Neural cell (in vitro differentiated cells): ENCODE measurements around the gene PTPRK. TPM values are rescaled to one million over a fixed set of nuclear protein-coding genes. Genes with fewer than 3 reads are reported as not detected.

Source experiments
- H2AFZ ChIP-seq: fragments of 200-600, 300-800 bp; sonication (generic), shearing (Covaris generic); 2 replicates; pipeline ENCODE4 v1.6.0; 2014; ENCODE audit warnings: low read depth, mild to moderate bottlenecking, antibody characterized with exemption, low read length, moderate library complexity
- H3F3A ChIP-seq: fragments of 200-600 bp; shearing (Covaris generic); 2 replicates; pipeline ENCODE4 v1.6.1; 2016; ENCODE audit warnings: mild to moderate bottlenecking, moderate library complexity, mixed read lengths, antibody characterized with exemption, low read length; ENCODE audit not compliant: insufficient read depth, poor library complexity, severe bottlenecking
- H3K27ac ChIP-seq: fragments of 200-600, 300-800 bp; sonication (generic), shearing (Covaris generic); 2 replicates; pipeline ENCODE4 v1.5.1; 2014; ENCODE audit warnings: mild to moderate bottlenecking, low read length, moderate library complexity
- H3K27me3 ChIP-seq: fragments of 300-800, 200-600 bp; sonication (generic), shearing (Covaris generic); 2 replicates; pipeline ENCODE4 v1.6.0; 2014; ENCODE audit warnings: mild to moderate bottlenecking, low read depth, low read length, moderate library complexity; ENCODE audit not compliant: insufficient read depth
- H3K36me3 ChIP-seq: fragments of 300-800, 200-600 bp; sonication (generic), shearing (Covaris generic); 2 replicates; pipeline ENCODE4 v1.5.1; 2014; ENCODE audit warnings: mild to moderate bottlenecking, antibody characterized with exemption, low read length, moderate library complexity; ENCODE audit not compliant: insufficient read depth
- H3K4me2 ChIP-seq: fragments of 300-800, 200-600 bp; sonication (generic), shearing (Covaris generic); 2 replicates; pipeline ENCODE4 v1.6.0; 2014; ENCODE audit warnings: mild to moderate bottlenecking, low read length
- H3K4me3 ChIP-seq: fragments of 300-800, 200-600 bp; sonication (generic), shearing (Covaris generic); 2 replicates; pipeline ENCODE4 v1.5.1; 2014; ENCODE audit warnings: mild to moderate bottlenecking, low read length, moderate library complexity
- H3K79me2 ChIP-seq: fragments of 200-600 bp; shearing (Covaris generic); replicated peaks from 2 replicates; pipeline ENCODE4 v1.6.0; 2014; ENCODE audit warnings: mild to moderate bottlenecking, low read length, moderate library complexity; ENCODE audit not compliant: insufficient read depth
- H3K9ac ChIP-seq: fragments of 300-800, 200-600 bp; sonication (generic), shearing (Covaris generic); 2 replicates; pipeline ENCODE4 v1.6.1; 2016; ENCODE audit warnings: mild to moderate bottlenecking, low read length, mixed read lengths
- H3K9me2 ChIP-seq: fragments of 200-600 bp; shearing (Covaris generic); 2 replicates; pipeline ENCODE4 v1.6.1; 2016; ENCODE audit warnings: mild to moderate bottlenecking, low read length, mixed read lengths; ENCODE audit not compliant: insufficient read depth
- H3K9me3 ChIP-seq: fragments of 200-600, 300-800 bp; sonication (generic), shearing (Covaris generic); 2 replicates; pipeline ENCODE4 v1.6.1; 2016; ENCODE audit warnings: mild to moderate bottlenecking, mixed run types, low read length, moderate library complexity, mixed read lengths
- H4K20me1 ChIP-seq: fragments of 200-600 bp; shearing (Covaris generic); 2 replicates; pipeline ENCODE4 v1.6.1; 2016; ENCODE audit warnings: mild to moderate bottlenecking, mixed run types; ENCODE audit not compliant: insufficient read depth
- EP300 ChIP-seq: fragments of 450-650 bp; conservative IDR thresholded peaks from 2 replicates; pipeline ENCODE4 v1.6.1; 2014; ENCODE audit warnings: antibody characterized with exemption, mild to moderate bottlenecking, moderate library complexity; ENCODE audit not compliant: poor library complexity, severe bottlenecking
- EZH2 ChIP-seq: fragments of 200-600, 300-800 bp; shearing (Covaris generic), sonication (generic); IDR thresholded peaks from 2 replicates; pipeline ENCODE4 v1.6.1; 2014; ENCODE audit warnings: antibody characterized with exemption, low read length, borderline replicate concordance, mild to moderate bottlenecking; ENCODE audit not compliant: insufficient read depth, poor library complexity, severe bottlenecking
- MXI1 ChIP-seq: fragments of 450-650 bp; conservative IDR thresholded peaks from 2 replicates; pipeline ENCODE4 v1.6.1; 2014; ENCODE audit warnings: antibody characterized with exemption, mild to moderate bottlenecking; ENCODE audit not compliant: poor library complexity, severe bottlenecking
- POLR2AphosphoS5 ChIP-seq: IDR thresholded peaks from 2 replicates; pipeline ENCODE4 v1.6.1; 2012
- RAD21 ChIP-seq: fragments of 450-650 bp; conservative IDR thresholded peaks from 2 replicates; pipeline ENCODE4 v1.6.1; 2014; ENCODE audit warnings: antibody characterized with exemption, mild to moderate bottlenecking, moderate library complexity
- SMC3 ChIP-seq: fragments of 450-650 bp; conservative IDR thresholded peaks from 2 replicates; pipeline ENCODE4 v1.6.1; 2014; ENCODE audit warnings: antibody characterized with exemption, mild to moderate bottlenecking, moderate library complexity; ENCODE audit not compliant: poor library complexity
- TAF1 ChIP-seq: IDR thresholded peaks from 2 replicates; pipeline ENCODE4 v1.6.1; 2012; ENCODE audit warnings: low read depth
- polyA plus RNA-seq: library from polyadenylated mRNA; depleted of rRNA; stranded (reverse); fragments of >200 nt; gene quantifications from 2 replicates; pipeline ENCODE4 v1.2.3, GENCODE V29; 2014
- TF ChIP-seq, protein P1 (sequence below): fragments of 450-650 bp; IDR thresholded peaks from 2 replicates; pipeline ENCODE4 v1.5.1; 2014; ENCODE audit warnings: antibody characterized with exemption, mild to moderate bottlenecking, moderate library complexity; ENCODE audit not compliant: poor library complexity, severe bottlenecking
- TF ChIP-seq, protein P2 (sequence below): IDR thresholded peaks from 2 replicates; pipeline ENCODE4 v1.6.1; 2012; ENCODE audit warnings: borderline replicate concordance

Gene PTPRK
- polyA plus RNA-seq, 1 donor from 2014 or later, result 10.4 TPM

GRCh38 chr6:127968394-127968793 is 552.0 kb downstream of the PTPRK start:
- Histone ChIP-seq H2AFZ (no peak overlapping the region), H3K9me2 (no peaks in the 10 kb centered on the region), H3K9me3 (no peaks in the 10 kb centered on the region), H3K27ac (no peak overlapping the region), H3K36me3 (no peaks in the 10 kb centered on the region), H3F3A (no peaks in the 10 kb centered on the region), H3K9ac (no peak overlapping the region), H3K4me3 (no peak overlapping the region), H4K20me1 (no peaks in the 10 kb centered on the region), H3K27me3 (no peaks in the 10 kb centered on the region), H3K4me2 (no peak overlapping the region), H3K79me2 (no peaks in the 10 kb centered on the region)
- TF ChIP-seq EZH2 (no peak), POLR2AphosphoS5 (no peak), SMC3 (no peak), RAD21 (no peak), MXI1 (no peak), EP300 (no peak), TAF1 (no peak)
- TF ChIP-seq, protein P1, sequence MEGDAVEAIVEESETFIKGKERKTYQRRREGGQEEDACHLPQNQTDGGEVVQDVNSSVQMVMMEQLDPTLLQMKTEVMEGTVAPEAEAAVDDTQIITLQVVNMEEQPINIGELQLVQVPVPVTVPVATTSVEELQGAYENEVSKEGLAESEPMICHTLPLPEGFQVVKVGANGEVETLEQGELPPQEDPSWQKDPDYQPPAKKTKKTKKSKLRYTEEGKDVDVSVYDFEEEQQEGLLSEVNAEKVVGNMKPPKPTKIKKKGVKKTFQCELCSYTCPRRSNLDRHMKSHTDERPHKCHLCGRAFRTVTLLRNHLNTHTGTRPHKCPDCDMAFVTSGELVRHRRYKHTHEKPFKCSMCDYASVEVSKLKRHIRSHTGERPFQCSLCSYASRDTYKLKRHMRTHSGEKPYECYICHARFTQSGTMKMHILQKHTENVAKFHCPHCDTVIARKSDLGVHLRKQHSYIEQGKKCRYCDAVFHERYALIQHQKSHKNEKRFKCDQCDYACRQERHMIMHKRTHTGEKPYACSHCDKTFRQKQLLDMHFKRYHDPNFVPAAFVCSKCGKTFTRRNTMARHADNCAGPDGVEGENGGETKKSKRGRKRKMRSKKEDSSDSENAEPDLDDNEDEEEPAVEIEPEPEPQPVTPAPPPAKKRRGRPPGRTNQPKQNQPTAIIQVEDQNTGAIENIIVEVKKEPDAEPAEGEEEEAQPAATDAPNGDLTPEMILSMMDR, result no peak
- TF ChIP-seq, protein P2, sequence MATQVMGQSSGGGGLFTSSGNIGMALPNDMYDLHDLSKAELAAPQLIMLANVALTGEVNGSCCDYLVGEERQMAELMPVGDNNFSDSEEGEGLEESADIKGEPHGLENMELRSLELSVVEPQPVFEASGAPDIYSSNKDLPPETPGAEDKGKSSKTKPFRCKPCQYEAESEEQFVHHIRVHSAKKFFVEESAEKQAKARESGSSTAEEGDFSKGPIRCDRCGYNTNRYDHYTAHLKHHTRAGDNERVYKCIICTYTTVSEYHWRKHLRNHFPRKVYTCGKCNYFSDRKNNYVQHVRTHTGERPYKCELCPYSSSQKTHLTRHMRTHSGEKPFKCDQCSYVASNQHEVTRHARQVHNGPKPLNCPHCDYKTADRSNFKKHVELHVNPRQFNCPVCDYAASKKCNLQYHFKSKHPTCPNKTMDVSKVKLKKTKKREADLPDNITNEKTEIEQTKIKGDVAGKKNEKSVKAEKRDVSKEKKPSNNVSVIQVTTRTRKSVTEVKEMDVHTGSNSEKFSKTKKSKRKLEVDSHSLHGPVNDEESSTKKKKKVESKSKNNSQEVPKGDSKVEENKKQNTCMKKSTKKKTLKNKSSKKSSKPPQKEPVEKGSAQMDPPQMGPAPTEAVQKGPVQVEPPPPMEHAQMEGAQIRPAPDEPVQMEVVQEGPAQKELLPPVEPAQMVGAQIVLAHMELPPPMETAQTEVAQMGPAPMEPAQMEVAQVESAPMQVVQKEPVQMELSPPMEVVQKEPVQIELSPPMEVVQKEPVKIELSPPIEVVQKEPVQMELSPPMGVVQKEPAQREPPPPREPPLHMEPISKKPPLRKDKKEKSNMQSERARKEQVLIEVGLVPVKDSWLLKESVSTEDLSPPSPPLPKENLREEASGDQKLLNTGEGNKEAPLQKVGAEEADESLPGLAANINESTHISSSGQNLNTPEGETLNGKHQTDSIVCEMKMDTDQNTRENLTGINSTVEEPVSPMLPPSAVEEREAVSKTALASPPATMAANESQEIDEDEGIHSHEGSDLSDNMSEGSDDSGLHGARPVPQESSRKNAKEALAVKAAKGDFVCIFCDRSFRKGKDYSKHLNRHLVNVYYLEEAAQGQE, result no peak

- no peaks in the 10 kb centered on the region for H4K20me1 ChIP-seq
- H3K27ac ChIP-seq, result no peak overlapping the region
- no peaks in the 10 kb centered on the region for H3K79me2 ChIP-seq
- H3K9me3 ChIP-seq, result no peaks in the 10 kb centered on the region
- H3K27me3 ChIP-seq, result no peaks in the 10 kb centered on the region
- no peaks in the 10 kb centered on the region for H3F3A ChIP-seq
- H3K36me3 ChIP-seq, result no peaks in the 10 kb centered on the region
- H3K9me2 ChIP-seq, result no peaks in the 10 kb centered on the region
- H2AFZ ChIP-seq, result no peak overlapping the region
- no peak overlapping the region for H3K4me3 ChIP-seq
- H3K9ac ChIP-seq, result no peak overlapping the region
- TF ChIP-seq EP300, result no peak
- no peak for TF ChIP-seq MXI1
- no peak for TF ChIP-seq POLR2AphosphoS5
- no peak for TF ChIP-seq TAF1
- no peak for TF ChIP-seq EZH2
- TF ChIP-seq SMC3, result no peak
- TF ChIP-seq, protein P2, result no peak
- H3K4me2 ChIP-seq, result no peak overlapping the region
Measured at GRCh38 chr6:127967708-127968107, 552.7 kb downstream of the PTPRK start.
